Measurements from ENCODE around the gene WDR20.

GRCh38 chr14:102236026-102236425, 96.3 kb downstream of the WDR20 start:
- TF ChIP-seq EZH2 (IDR thresholded peaks at IDR 0.05; ENCODE audit: borderline replicate concordance), result no peak
- TF ChIP-seq, protein P1, sequence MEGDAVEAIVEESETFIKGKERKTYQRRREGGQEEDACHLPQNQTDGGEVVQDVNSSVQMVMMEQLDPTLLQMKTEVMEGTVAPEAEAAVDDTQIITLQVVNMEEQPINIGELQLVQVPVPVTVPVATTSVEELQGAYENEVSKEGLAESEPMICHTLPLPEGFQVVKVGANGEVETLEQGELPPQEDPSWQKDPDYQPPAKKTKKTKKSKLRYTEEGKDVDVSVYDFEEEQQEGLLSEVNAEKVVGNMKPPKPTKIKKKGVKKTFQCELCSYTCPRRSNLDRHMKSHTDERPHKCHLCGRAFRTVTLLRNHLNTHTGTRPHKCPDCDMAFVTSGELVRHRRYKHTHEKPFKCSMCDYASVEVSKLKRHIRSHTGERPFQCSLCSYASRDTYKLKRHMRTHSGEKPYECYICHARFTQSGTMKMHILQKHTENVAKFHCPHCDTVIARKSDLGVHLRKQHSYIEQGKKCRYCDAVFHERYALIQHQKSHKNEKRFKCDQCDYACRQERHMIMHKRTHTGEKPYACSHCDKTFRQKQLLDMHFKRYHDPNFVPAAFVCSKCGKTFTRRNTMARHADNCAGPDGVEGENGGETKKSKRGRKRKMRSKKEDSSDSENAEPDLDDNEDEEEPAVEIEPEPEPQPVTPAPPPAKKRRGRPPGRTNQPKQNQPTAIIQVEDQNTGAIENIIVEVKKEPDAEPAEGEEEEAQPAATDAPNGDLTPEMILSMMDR (IDR thresholded peaks at IDR 0.05; ENCODE audit: poor library complexity), result no peak
- TF ChIP-seq EZH2phosphoT487 (IDR thresholded peaks at IDR 0.05; ENCODE audit: low read depth, severe bottlenecking, unreplicated experiment), result no peak

Data from hepatocyte (in vitro differentiated cells).